Adrenal gland (tissue), 12 donors: ENCODE measurements around the gene GGT5. TPM values are rescaled to one million over a fixed set of nuclear protein-coding genes. Genes with fewer than 3 reads are reported as not detected.

Source experiments
- DNase-seq, 7 donors: peaks; one replicate each; pipeline ENCODE4 v3.0.0-alpha.2; 2019 to 2020
- H3K27ac ChIP-seq, 5 donors: fragments of 200-600 bp; sonication (generic) in 4 of 5; 1 replicate in 3 of 5; 2 replicates in 2 of 5; pipeline versions ENCODE4 v1.5.1 to v1.8.0; 2016 to 2020; ENCODE audit warnings: mild to moderate bottlenecking in 1 of 5
- H3K27me3 ChIP-seq: fragments of 200-600 bp; 2 replicates; pipeline ENCODE4 v1.8.0; 2021
- H3K36me3 ChIP-seq, 2 donors: fragments of 200-600 bp; replicated peaks in 1 of 2; 1 replicate in 1 of 2; 2 replicates in 1 of 2; pipeline versions ENCODE4 v1.5.1 to v1.8.0; 2018 to 2022
- H3K4me1 ChIP-seq, 2 donors: fragments of 200-600 bp; replicated peaks in 1 of 2; 1 replicate in 1 of 2; 2 replicates in 1 of 2; pipeline versions ENCODE4 v1.5.1 to v1.8.0; 2018 to 2021
- H3K4me3 ChIP-seq, 4 donors: fragments of 200-600 bp; sonication (generic) in 3 of 4; one replicate each; pipeline ENCODE4 v1.5.1; 2016 to 2018
- H3K9me3 ChIP-seq, 3 donors: fragments of 200-600 bp; sonication (generic) in 1 of 3; replicated peaks in 1 of 3; 1 replicate in 2 of 3; 2 replicates in 1 of 3; pipeline versions ENCODE4 v1.5.1 to v1.8.0; 2016 to 2021
- POLR2A ChIP-seq, 2 donors: fragments of 450-650 bp; IDR thresholded peaks; one replicate each; pipeline ENCODE4 v1.6.1; 2017; ENCODE audit warnings: antibody characterized with exemption in 2 of 2, mild to moderate bottlenecking in 2 of 2, moderate library complexity in 1 of 2
- WGBS, 4 donors: extraction: QIAGEN DNeasy Blood & Tissue Kit in 2 of 4; methylation state at CpG; one replicate each; pipeline versions ENCODE4 v1.1.5 to v1.1.7; 2013 to 2017; 5-methylcytosine and 5-hydroxymethylcytosine counted together
- intact Hi-C, 2 donors: fragments of 100-400 bp; cut with DNase I; formaldehyde crosslinking; loops; one replicate each; pipeline versions ENCODE4 v1.14.1 to v1.15.0; 2022 to 2023
- polyA plus RNA-seq, 3 donors: library from polyadenylated mRNA; stranded (reverse); fragments of 200-250 nt in 2 of 3; fragments of 350-450 nt in 1 of 3; fragmentation: Illumina TruSeq in 1 of 3; extraction: RNeasy Lipid Tissue Mini Kit (QIAGEN cat#74804) in 1 of 3; gene quantifications; one replicate each; pipeline ENCODE4 v1.2.3, GENCODE V29; 2013 to 2014
- total RNA-seq, 9 donors: library from RNA; depleted of rRNA in 4 of 9; stranded (reverse); fragments of >200 nt in 4 of 9; fragments of 120-200 nt in 1 of 9; fragmentation: NEBNext Ultra II Directional in 1 of 9; extraction: Animal tissue kit (Norgen Biotek cat#: 25700) in 1 of 9; gene quantifications; one replicate each; pipeline versions ENCODE4 v1.1.0 to v1.2.4, GENCODE V29; 2013 to 2023
- TF ChIP-seq, protein P1 (sequence below), 6 experiments: fragments of 450-650 bp in 4 of 6; fragments of 200-600 bp in 2 of 6; sonication (generic) in 1 of 6; IDR thresholded peaks; 1 replicate in 5 of 6; 2 replicates in 1 of 6; pipeline versions ENCODE4 v1.5.1 to v1.8.0; 2016 to 2021; ENCODE audit warnings: antibody characterized with exemption in 6 of 6, mild to moderate bottlenecking in 2 of 6, moderate library complexity in 1 of 6
- donor health status: healthy with polysubstance abuse.
- donor health status: Bipolar disorder and iron deficiency.
- donor health status: DM: yes; HTN: yes; CAD: no.
- donor health status: DM: no; HTN: no; CAD: no.
- donor health status: DM: no; HTN: no; CAD: no.
- donor health status: DM: yes; HTN: yes; CAD: no.

GGT5 gene
- total and polyA plus RNA-seq, 12 donors, result 7.5 to 149 (median 78.5) TPM

DNA sequence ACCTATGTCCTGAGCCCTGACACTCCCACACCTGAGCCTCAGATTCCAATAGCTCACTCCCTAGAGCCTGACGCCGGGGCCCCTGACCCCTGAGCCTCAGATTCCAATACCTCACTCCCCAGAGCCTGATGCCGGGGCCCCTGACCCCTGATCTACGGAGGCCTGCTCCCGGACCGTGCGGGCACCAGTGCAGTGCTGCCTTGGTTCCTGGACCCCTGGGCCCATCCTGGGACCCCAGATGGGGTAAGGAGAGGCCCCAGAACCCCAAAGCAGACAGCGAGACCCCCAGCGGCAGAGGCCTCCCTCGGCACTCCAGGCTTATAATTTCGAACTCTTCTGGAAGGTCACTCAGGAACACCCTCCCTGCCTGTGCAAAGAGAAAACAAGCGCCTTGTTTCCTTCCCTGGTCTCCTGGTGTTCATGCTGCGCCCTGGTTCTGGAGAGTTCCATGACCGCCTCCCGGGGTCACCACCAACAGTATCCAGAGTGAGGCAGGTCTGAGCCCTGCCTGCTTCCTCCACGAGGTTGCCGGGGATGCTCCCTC, 56.1 kb downstream of the GGT5 start:
- Histone ChIP-seq H3K4me3 (no peak overlapping the region), H3K4me1 (peaks cover 0 to 6% of the 10 kb centered on the region in 2 donors), H3K9me3 (no peaks in the 10 kb centered on the region), H3K27me3 (no peaks in the 10 kb centered on the region), H3K27ac (no peak overlapping the region), H3K36me3 (no peaks in the 10 kb centered on the region)
- intact Hi-C loops, result loop anchor here in 1 of 2 donors (2.0 kb wide), 1 partner anchor 58 kb away; no protein-coding TSS in a partner anchor
- WGBS, 4 donors, result 67 to 74% (median 71%) methylated on average over 12 to 17 of the region's 17 CpGs
- no peak for DNase-seq
- TF ChIP-seq, protein P1, sequence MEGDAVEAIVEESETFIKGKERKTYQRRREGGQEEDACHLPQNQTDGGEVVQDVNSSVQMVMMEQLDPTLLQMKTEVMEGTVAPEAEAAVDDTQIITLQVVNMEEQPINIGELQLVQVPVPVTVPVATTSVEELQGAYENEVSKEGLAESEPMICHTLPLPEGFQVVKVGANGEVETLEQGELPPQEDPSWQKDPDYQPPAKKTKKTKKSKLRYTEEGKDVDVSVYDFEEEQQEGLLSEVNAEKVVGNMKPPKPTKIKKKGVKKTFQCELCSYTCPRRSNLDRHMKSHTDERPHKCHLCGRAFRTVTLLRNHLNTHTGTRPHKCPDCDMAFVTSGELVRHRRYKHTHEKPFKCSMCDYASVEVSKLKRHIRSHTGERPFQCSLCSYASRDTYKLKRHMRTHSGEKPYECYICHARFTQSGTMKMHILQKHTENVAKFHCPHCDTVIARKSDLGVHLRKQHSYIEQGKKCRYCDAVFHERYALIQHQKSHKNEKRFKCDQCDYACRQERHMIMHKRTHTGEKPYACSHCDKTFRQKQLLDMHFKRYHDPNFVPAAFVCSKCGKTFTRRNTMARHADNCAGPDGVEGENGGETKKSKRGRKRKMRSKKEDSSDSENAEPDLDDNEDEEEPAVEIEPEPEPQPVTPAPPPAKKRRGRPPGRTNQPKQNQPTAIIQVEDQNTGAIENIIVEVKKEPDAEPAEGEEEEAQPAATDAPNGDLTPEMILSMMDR (IDR thresholded peaks at IDR 0.05), result no peak
- no peak for TF ChIP-seq POLR2A (IDR thresholded peaks at IDR 0.05)

DNA sequence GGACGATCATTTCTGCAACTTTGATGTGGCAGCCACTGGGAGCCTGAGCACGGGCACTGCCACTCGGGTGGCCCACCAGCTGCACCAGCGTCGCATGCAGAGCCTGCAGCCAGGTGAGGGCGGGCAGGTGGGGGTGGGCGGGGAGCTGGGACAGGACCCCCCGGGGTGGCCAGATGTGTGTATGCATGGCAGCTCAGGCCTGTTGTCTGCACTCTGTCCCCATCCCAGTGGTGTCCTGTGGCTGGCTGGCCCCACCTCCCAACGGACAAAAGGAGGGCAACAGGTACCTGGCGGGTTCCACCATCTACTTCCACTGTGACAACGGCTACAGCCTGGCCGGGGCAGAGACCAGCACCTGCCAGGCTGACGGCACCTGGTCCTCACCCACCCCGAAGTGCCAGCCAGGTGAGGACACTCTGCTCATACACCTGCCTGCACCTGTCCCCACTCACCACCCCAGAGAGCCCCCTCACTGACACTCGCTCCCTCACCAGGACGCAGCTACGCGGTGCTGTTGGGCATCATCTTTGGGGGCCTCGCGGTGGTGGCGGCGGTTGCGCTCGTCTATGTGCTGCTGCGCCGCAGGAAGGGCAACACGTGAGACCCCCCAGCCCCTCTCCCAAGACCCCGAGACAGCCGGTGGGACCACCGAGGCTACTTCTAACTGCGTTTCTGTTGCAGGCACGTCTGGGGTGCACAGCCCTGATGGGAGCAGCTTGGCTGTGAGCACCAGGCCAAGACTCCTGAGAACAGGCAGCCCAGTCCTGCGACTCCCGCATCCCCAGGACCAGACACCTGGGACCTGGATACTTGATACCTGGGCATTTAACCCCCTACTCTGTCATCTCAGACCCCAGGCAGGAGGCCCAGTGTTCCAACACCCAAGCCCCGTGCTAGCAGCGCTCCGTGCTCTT, 56.9 kb downstream of the GGT5 start:
- WGBS, 4 donors, result 79 to 92% (median 86%) methylated on average over 25 to 37 of the region's 37 CpGs
- DNase-seq, result no peak
- no peak for TF ChIP-seq POLR2A (IDR thresholded peaks at IDR 0.05)
- TF ChIP-seq, protein P1 (IDR thresholded peaks at IDR 0.05), result no peak
- Histone ChIP-seq H3K4me1 (peaks cover 0 to 6% of the 10 kb centered on the region in 2 donors), H3K9me3 (no peaks in the 10 kb centered on the region), H3K27me3 (no peaks in the 10 kb centered on the region), H3K4me3 (no peak overlapping the region), H3K27ac (no peak overlapping the region), H3K36me3 (no peaks in the 10 kb centered on the region)
- intact Hi-C loops, result loop anchor here in 1 of 2 donors (2.0 kb wide), 1 partner anchor 59 kb away; no protein-coding TSS in a partner anchor

DNA sequence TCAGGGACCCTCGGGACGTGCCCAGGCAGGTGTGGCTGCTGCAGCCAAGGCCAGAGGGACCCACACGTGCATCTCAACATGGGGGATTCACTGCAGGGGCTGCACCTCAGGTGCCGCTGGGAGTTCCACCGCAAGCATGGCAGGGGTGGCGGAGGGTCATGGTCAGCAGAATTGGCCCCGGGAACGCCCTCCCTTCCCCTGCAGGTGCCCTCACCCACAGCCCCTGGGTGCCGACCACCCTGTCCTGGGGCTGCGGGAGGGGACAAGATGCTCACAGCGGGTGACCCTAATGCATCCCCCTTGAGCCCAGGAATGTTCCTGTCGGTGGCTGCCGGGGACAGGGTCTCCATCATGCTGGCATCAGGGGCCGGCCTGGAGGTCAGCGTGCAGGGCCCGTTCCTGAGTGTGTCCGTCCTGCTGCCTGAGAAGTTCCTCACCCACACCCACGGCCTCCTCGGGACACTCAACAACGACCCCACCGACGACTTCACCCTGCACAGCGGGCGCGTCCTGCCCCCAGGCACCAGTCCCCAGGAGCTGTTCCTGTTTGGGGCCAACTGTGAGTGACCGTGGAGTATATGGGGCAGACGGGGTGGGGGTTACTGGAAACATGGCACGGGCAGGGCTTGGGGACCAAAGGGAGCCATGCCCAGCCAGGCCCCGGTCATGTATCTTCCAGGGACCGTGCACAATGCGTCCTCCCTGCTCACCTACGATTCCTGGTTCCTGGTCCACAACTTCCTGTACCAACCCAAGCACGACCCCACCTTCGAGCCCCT, 57.8 kb downstream of the GGT5 start:
- WGBS, 4 donors, result 82 to 89% (median 85%) methylated on average over 12 to 34 of the region's 34 CpGs
- TF ChIP-seq, protein P1 (IDR thresholded peaks at IDR 0.05), result no peak
- TF ChIP-seq POLR2A (IDR thresholded peaks at IDR 0.05), result no peak
- H3K9me3 ChIP-seq, result no peaks in the 10 kb centered on the region
- peak in 1 of 7 donors; percentile 3 for DNase-seq
- no peaks in the 10 kb centered on the region for H3K27me3 ChIP-seq
- H3K4me3 ChIP-seq, result no peak overlapping the region
- H3K27ac ChIP-seq, result no peak overlapping the region
- peaks cover 0 to 6% of the 10 kb centered on the region in 2 donors for H3K4me1 ChIP-seq
- intact Hi-C loops, result no loop called here
- H3K36me3 ChIP-seq, result no peaks in the 10 kb centered on the region

DNA sequence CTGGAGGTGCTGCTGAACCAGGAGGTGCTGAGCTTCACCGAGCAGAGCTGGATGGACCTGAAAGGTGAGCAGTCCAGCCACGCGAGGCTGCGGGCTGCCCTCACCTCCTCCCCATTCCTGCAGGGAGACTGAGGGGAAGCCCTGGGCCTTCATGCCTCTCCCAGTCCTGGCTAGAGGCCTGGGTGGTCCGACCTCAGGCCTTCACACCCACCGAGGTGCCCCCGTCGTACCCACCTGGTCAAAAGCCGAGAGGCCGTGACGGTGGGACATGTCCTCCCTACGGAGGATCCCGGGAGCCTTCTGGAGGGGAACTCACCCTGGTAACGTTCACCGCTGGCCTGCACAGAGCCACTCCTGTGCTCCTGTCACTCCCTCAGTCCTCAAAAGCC, 58.5 kb downstream of the GGT5 start:
- Histone ChIP-seq H3K4me3 (no peak overlapping the region), H3K27me3 (no peaks in the 10 kb centered on the region), H3K4me1 (peaks cover 0 to 6% of the 10 kb centered on the region in 2 donors), H3K36me3 (no peaks in the 10 kb centered on the region), H3K9me3 (no peaks in the 10 kb centered on the region), H3K27ac (no peak overlapping the region)
- intact Hi-C loops, result no loop called here
- 84 to 93% (median 92%) methylated on average over 7 to 15 of the region's 15 CpGs for WGBS, 4 donors
- no peak for TF ChIP-seq POLR2A (IDR thresholded peaks at IDR 0.05)
- TF ChIP-seq, protein P1 (IDR thresholded peaks at IDR 0.05), result no peak
- DNase-seq, result no peak
